Neural cell (in vitro differentiated cells): ENCODE results near the gene VWF. TPM values are rescaled to one million over a fixed set of nuclear protein-coding genes. Genes with fewer than 3 reads are reported as not detected.

Source experiments
- H2AFZ ChIP-seq: fragments of 200-600, 300-800 bp; sonication (generic), shearing (Covaris generic); 2 replicates; pipeline ENCODE4 v1.6.0; 2014; ENCODE audit warnings: low read depth, mild to moderate bottlenecking, antibody characterized with exemption, low read length, moderate library complexity
- H3F3A ChIP-seq: fragments of 200-600 bp; shearing (Covaris generic); 2 replicates; pipeline ENCODE4 v1.6.1; 2016; ENCODE audit warnings: mild to moderate bottlenecking, moderate library complexity, mixed read lengths, antibody characterized with exemption, low read length; ENCODE audit not compliant: insufficient read depth, poor library complexity, severe bottlenecking
- H3K27ac ChIP-seq: fragments of 200-600, 300-800 bp; sonication (generic), shearing (Covaris generic); 2 replicates; pipeline ENCODE4 v1.5.1; 2014; ENCODE audit warnings: mild to moderate bottlenecking, low read length, moderate library complexity
- H3K27me3 ChIP-seq: fragments of 300-800, 200-600 bp; sonication (generic), shearing (Covaris generic); 2 replicates; pipeline ENCODE4 v1.6.0; 2014; ENCODE audit warnings: mild to moderate bottlenecking, low read depth, low read length, moderate library complexity; ENCODE audit not compliant: insufficient read depth
- H3K36me3 ChIP-seq: fragments of 300-800, 200-600 bp; sonication (generic), shearing (Covaris generic); 2 replicates; pipeline ENCODE4 v1.5.1; 2014; ENCODE audit warnings: mild to moderate bottlenecking, antibody characterized with exemption, low read length, moderate library complexity; ENCODE audit not compliant: insufficient read depth
- H3K4me2 ChIP-seq: fragments of 300-800, 200-600 bp; sonication (generic), shearing (Covaris generic); 2 replicates; pipeline ENCODE4 v1.6.0; 2014; ENCODE audit warnings: mild to moderate bottlenecking, low read length
- H3K4me3 ChIP-seq: fragments of 300-800, 200-600 bp; sonication (generic), shearing (Covaris generic); 2 replicates; pipeline ENCODE4 v1.5.1; 2014; ENCODE audit warnings: mild to moderate bottlenecking, low read length, moderate library complexity
- H3K79me2 ChIP-seq: fragments of 200-600 bp; shearing (Covaris generic); replicated peaks from 2 replicates; pipeline ENCODE4 v1.6.0; 2014; ENCODE audit warnings: mild to moderate bottlenecking, low read length, moderate library complexity; ENCODE audit not compliant: insufficient read depth
- H3K9ac ChIP-seq: fragments of 300-800, 200-600 bp; sonication (generic), shearing (Covaris generic); 2 replicates; pipeline ENCODE4 v1.6.1; 2016; ENCODE audit warnings: mild to moderate bottlenecking, low read length, mixed read lengths
- H3K9me2 ChIP-seq: fragments of 200-600 bp; shearing (Covaris generic); 2 replicates; pipeline ENCODE4 v1.6.1; 2016; ENCODE audit warnings: mild to moderate bottlenecking, low read length, mixed read lengths; ENCODE audit not compliant: insufficient read depth
- H3K9me3 ChIP-seq: fragments of 200-600, 300-800 bp; sonication (generic), shearing (Covaris generic); 2 replicates; pipeline ENCODE4 v1.6.1; 2016; ENCODE audit warnings: mild to moderate bottlenecking, mixed run types, low read length, moderate library complexity, mixed read lengths
- H4K20me1 ChIP-seq: fragments of 200-600 bp; shearing (Covaris generic); 2 replicates; pipeline ENCODE4 v1.6.1; 2016; ENCODE audit warnings: mild to moderate bottlenecking, mixed run types; ENCODE audit not compliant: insufficient read depth
- EP300 ChIP-seq: fragments of 450-650 bp; conservative IDR thresholded peaks from 2 replicates; pipeline ENCODE4 v1.6.1; 2014; ENCODE audit warnings: antibody characterized with exemption, mild to moderate bottlenecking, moderate library complexity; ENCODE audit not compliant: poor library complexity, severe bottlenecking
- EZH2 ChIP-seq: fragments of 200-600, 300-800 bp; shearing (Covaris generic), sonication (generic); IDR thresholded peaks from 2 replicates; pipeline ENCODE4 v1.6.1; 2014; ENCODE audit warnings: antibody characterized with exemption, low read length, borderline replicate concordance, mild to moderate bottlenecking; ENCODE audit not compliant: insufficient read depth, poor library complexity, severe bottlenecking
- MXI1 ChIP-seq: fragments of 450-650 bp; conservative IDR thresholded peaks from 2 replicates; pipeline ENCODE4 v1.6.1; 2014; ENCODE audit warnings: antibody characterized with exemption, mild to moderate bottlenecking; ENCODE audit not compliant: poor library complexity, severe bottlenecking
- POLR2AphosphoS5 ChIP-seq: IDR thresholded peaks from 2 replicates; pipeline ENCODE4 v1.6.1; 2012
- RAD21 ChIP-seq: fragments of 450-650 bp; conservative IDR thresholded peaks from 2 replicates; pipeline ENCODE4 v1.6.1; 2014; ENCODE audit warnings: antibody characterized with exemption, mild to moderate bottlenecking, moderate library complexity
- TAF1 ChIP-seq: IDR thresholded peaks from 2 replicates; pipeline ENCODE4 v1.6.1; 2012; ENCODE audit warnings: low read depth
- polyA plus RNA-seq: library from polyadenylated mRNA; depleted of rRNA; stranded (reverse); fragments of >200 nt; gene quantifications from 2 replicates; pipeline ENCODE4 v1.2.3, GENCODE V29; 2014
- TF ChIP-seq, protein P1 (sequence below): fragments of 450-650 bp; IDR thresholded peaks from 2 replicates; pipeline ENCODE4 v1.5.1; 2014; ENCODE audit warnings: antibody characterized with exemption, mild to moderate bottlenecking, moderate library complexity; ENCODE audit not compliant: poor library complexity, severe bottlenecking
- TF ChIP-seq, protein P2 (sequence below): IDR thresholded peaks from 2 replicates; pipeline ENCODE4 v1.6.1; 2012; ENCODE audit warnings: borderline replicate concordance

VWF gene
- polyA plus RNA-seq, 1 donor from 2014 or later = not detected

DNA sequence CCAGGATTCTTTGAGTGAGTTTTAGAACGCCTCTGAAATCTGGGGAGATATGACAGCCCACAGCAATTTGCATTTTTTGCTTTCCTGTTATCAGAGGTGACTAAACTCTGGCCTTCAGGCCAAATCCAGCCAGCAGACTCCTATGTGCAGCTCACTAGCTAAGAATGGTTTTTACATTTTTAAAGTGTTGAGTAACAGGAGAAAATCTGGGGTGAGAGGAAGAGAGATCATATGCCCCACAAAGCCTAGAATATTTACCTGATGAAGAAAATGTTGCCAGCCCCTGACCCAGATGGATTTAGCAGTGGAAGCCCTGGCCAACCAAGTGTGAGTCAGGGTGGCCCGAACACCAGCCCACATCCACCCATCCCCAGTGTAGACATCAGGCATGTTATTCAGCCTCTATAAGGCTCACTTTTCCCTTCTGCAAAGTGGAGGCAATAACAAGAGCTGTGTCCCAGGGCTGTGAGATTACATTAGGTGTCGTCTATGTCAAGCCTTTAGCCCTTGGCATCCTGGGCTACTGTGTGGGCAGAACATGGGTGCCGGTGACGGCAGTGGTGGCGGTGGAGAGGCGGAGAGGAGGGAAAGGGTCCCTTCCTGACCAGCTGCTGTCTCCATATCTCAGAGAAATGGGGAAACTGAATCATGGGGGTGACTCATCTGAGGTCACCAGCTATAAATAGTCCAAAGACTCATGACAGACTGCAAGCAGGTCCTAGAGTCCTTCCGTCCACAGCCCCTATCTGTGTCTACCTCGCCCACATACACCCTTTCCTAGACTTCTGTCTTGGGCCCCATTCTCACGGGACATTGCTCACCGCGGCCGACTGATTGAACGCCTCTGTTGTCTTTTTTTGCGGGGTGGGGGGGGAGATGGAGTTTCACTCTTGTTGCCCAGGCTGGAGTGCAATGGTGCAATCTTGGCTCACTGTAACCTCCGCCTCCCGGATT lies 43.1 kb upstream of the VWF start:
- Histone ChIP-seq H4K20me1 (no peaks in the 10 kb centered on the region), H2AFZ (no peak overlapping the region), H3K9me2 (no peaks in the 10 kb centered on the region), H3K9me3 (no peaks in the 10 kb centered on the region), H3K4me2 (no peak overlapping the region), H3K27me3 (no peaks in the 10 kb centered on the region), H3F3A (no peaks in the 10 kb centered on the region), H3K36me3 (no peaks in the 10 kb centered on the region), H3K4me3 (no peak overlapping the region), H3K9ac (no peak overlapping the region), H3K27ac (no peak overlapping the region), H3K79me2 (no peaks in the 10 kb centered on the region)
- TF ChIP-seq TAF1 (no peak), MXI1 (no peak), RAD21 (no peak)

DNA sequence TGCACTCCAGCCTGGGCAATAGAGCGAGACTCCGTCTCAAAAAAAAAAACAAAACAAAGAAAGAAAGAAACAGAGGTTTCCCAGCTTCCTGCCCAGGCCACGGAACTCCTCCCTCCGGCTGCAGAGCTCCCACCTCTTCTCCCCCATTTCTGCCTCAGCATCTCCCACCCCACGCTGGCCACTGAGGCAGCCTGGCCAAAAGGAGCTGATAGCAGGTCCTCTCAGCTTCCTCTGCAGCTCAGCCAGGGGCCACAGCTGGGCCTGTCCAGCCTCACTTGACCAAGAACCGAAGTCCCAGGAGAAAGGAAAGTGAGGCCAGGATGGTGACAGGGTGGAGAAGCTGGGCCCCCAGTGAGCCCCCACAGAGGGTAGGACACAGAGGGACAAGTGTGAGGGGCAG lies 42.3 kb upstream of the VWF start:
- no peaks in the 10 kb centered on the region for H4K20me1 ChIP-seq
- H3K27ac ChIP-seq = no peak overlapping the region
- H2AFZ ChIP-seq = no peak overlapping the region
- no peak overlapping the region for H3K4me2 ChIP-seq
- no peaks in the 10 kb centered on the region for H3K9me2 ChIP-seq
- H3K36me3 ChIP-seq = no peaks in the 10 kb centered on the region
- H3K4me3 ChIP-seq = no peak overlapping the region
- H3K9me3 ChIP-seq = no peaks in the 10 kb centered on the region
- H3F3A ChIP-seq = no peaks in the 10 kb centered on the region
- no peaks in the 10 kb centered on the region for H3K27me3 ChIP-seq
- H3K79me2 ChIP-seq = no peaks in the 10 kb centered on the region
- TF ChIP-seq POLR2AphosphoS5 (no peak), RAD21 (no peak), TAF1 (no peak), EZH2 (no peak)
- TF ChIP-seq, protein P1, sequence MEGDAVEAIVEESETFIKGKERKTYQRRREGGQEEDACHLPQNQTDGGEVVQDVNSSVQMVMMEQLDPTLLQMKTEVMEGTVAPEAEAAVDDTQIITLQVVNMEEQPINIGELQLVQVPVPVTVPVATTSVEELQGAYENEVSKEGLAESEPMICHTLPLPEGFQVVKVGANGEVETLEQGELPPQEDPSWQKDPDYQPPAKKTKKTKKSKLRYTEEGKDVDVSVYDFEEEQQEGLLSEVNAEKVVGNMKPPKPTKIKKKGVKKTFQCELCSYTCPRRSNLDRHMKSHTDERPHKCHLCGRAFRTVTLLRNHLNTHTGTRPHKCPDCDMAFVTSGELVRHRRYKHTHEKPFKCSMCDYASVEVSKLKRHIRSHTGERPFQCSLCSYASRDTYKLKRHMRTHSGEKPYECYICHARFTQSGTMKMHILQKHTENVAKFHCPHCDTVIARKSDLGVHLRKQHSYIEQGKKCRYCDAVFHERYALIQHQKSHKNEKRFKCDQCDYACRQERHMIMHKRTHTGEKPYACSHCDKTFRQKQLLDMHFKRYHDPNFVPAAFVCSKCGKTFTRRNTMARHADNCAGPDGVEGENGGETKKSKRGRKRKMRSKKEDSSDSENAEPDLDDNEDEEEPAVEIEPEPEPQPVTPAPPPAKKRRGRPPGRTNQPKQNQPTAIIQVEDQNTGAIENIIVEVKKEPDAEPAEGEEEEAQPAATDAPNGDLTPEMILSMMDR = no peak
- H3K9ac ChIP-seq = no peak overlapping the region

DNA sequence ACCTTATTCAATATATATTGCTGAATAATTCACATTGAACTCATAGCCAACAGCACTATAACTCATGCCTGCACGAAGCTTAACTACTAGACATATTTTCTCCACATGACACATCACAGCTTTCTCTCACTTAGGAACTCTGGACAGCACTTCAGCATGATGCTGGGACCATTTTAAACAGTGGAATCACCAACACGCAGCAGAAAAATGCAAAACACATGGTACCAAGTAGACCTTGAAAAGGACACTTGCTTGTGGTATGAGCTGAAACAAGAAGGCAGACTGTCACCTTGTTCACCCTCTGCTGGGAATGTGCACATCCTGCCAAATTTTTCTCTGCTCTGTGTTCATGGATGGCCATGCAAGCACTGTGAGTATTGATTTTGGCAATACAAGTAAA lies 40.9 kb upstream of the VWF start:
- H3K9me2 ChIP-seq = no peaks in the 10 kb centered on the region
- no peaks in the 10 kb centered on the region for H3K36me3 ChIP-seq
- H3F3A ChIP-seq = no peaks in the 10 kb centered on the region
- no peaks in the 10 kb centered on the region for H3K27me3 ChIP-seq
- H3K9me3 ChIP-seq = no peaks in the 10 kb centered on the region
- no peak overlapping the region for H3K4me3 ChIP-seq
- no peaks in the 10 kb centered on the region for H3K79me2 ChIP-seq
- no peak overlapping the region for H3K9ac ChIP-seq
- H2AFZ ChIP-seq = no peak overlapping the region
- no peak overlapping the region for H3K27ac ChIP-seq
- H4K20me1 ChIP-seq = no peaks in the 10 kb centered on the region
- TF ChIP-seq, protein P1 = no peak
- no peak for TF ChIP-seq POLR2AphosphoS5
- no peak for TF ChIP-seq EP300
- TF ChIP-seq RAD21 = no peak
- TF ChIP-seq TAF1 = no peak
- TF ChIP-seq, protein P2, sequence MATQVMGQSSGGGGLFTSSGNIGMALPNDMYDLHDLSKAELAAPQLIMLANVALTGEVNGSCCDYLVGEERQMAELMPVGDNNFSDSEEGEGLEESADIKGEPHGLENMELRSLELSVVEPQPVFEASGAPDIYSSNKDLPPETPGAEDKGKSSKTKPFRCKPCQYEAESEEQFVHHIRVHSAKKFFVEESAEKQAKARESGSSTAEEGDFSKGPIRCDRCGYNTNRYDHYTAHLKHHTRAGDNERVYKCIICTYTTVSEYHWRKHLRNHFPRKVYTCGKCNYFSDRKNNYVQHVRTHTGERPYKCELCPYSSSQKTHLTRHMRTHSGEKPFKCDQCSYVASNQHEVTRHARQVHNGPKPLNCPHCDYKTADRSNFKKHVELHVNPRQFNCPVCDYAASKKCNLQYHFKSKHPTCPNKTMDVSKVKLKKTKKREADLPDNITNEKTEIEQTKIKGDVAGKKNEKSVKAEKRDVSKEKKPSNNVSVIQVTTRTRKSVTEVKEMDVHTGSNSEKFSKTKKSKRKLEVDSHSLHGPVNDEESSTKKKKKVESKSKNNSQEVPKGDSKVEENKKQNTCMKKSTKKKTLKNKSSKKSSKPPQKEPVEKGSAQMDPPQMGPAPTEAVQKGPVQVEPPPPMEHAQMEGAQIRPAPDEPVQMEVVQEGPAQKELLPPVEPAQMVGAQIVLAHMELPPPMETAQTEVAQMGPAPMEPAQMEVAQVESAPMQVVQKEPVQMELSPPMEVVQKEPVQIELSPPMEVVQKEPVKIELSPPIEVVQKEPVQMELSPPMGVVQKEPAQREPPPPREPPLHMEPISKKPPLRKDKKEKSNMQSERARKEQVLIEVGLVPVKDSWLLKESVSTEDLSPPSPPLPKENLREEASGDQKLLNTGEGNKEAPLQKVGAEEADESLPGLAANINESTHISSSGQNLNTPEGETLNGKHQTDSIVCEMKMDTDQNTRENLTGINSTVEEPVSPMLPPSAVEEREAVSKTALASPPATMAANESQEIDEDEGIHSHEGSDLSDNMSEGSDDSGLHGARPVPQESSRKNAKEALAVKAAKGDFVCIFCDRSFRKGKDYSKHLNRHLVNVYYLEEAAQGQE = no peak
- H3K4me2 ChIP-seq = no peak overlapping the region
